ENCODE data around the gene UBE2R2.

The UBE2R2 gene

DNA sequence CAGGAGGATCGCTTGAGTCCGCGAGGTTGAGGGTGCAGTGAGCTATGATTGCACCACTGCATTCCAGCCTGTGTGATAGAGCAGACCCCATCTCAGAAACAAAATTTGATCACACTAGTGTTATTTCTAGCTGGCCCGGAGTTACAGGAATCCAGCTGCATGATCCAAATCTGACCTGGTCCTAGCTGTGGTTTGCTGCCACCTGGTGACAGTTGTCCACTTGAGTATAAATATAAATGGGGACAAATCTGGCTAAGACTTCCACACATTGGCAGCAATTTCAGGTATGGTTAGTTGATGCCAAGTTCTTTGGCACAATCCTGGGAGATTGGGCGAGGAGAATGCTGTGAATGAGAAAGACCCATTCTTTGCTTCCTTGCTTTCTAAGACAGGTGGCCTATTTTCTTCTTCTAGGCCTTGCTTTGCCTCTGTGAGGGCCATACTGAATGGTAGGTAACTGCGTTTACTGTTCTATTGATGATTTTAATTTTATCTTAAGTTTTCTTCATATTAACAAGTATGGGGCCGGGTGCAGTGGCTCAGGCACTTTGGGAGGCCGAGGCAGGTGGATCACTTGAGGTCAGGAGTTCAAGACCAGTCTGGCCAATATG lies 35.4 kb downstream of the UBE2R2 start:
- H2BK12ac ChIP-seq (ENCODE audit: low read length): no peak overlapping the region
- peaks cover 4 to 5% of the 10 kb centered on the region in 2 donors for H3K4me1 ChIP-seq (ENCODE audit: control insufficient read depth in 2 of 2, insufficient read depth in 1 of 2, low read depth in 1 of 2, low read length in 2 of 2)
- no peak overlapping the region for H3K23ac ChIP-seq (ENCODE audit: low read depth, low read length, poor library complexity)
- no peak overlapping the region for H3K4ac ChIP-seq (ENCODE audit: low read length)
- H2BK15ac ChIP-seq (ENCODE audit: low read length): no peak overlapping the region
- H3K27me3 ChIP-seq (ENCODE audit: control insufficient read depth in 3 of 3, insufficient read depth in 3 of 3, low read depth in 1 of 3, low read length in 3 of 3): no peaks in the 10 kb centered on the region
- peaks cover 0 to 17% of the 10 kb centered on the region in 2 donors for H3K36me3 ChIP-seq (replicated peaks in 1 of 2; ENCODE audit: control insufficient read depth in 2 of 2, insufficient read depth in 2 of 2, low read length in 2 of 2)
- H3K4me3 ChIP-seq (ENCODE audit: low read length in 2 of 2): no peak overlapping the region
- H3K14ac ChIP-seq (ENCODE audit: low read length): no peak overlapping the region
- peaks cover 2% of the 10 kb centered on the region for H3K79me1 ChIP-seq (ENCODE audit: low read depth, low read length)
- peak; percentile 5 for DNase-seq (ENCODE audit: low spot score)
- H3K27ac ChIP-seq (replicated peaks; ENCODE audit: low read length): no peak overlapping the region
- H3K18ac ChIP-seq (ENCODE audit: low read length): no peak overlapping the region
- no peak overlapping the region for H3K4me2 ChIP-seq (ENCODE audit: insufficient read depth, low read length, poor library complexity, severe bottlenecking)
- H2BK120ac ChIP-seq (ENCODE audit: low read depth, low read length): no peak overlapping the region
- WGBS, 2 donors (ENCODE audit: extremely low coverage in 2 of 2, insufficient read length in 2 of 2, insufficient replicate concordance in 1 of 2): no CpG with 5 or more reads among the region's 8 CpGs
- no peaks in the 10 kb centered on the region for H3K9me3 ChIP-seq (replicated peaks in 1 of 2; ENCODE audit: control insufficient read depth in 2 of 2, insufficient read depth in 1 of 2, low read depth in 1 of 2, low read length in 2 of 2)
- no peak overlapping the region for H2BK5ac ChIP-seq (ENCODE audit: low read length)
- H2AK5ac ChIP-seq (ENCODE audit: low read depth, low read length): no peak overlapping the region
- no peak overlapping the region for H4K91ac ChIP-seq (ENCODE audit: low read depth, low read length, poor library complexity)
- no peak overlapping the region for H4K8ac ChIP-seq (ENCODE audit: low read depth, low read length)
- no peak overlapping the region for H2AFZ ChIP-seq (ENCODE audit: low read length)
- no peak overlapping the region for H3K9ac ChIP-seq (ENCODE audit: low read depth, low read length, poor library complexity)

DNA sequence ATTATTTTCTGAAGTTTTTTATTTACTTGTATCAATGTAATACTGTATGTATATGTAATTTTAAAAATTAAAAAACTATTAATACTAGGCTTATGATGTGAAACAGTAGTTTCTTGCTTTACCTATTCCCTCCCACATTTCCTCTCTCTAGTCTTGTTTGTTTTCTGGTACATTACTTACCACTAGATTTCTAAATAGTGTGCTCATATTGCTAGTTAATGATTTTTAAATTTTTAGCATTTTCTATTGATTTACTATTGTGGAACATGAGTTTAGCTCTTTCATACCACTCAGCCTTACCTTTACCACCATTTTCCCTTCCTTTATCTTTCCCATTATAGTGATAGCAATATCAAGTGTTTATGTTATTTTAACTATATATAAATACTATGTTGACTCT lies 39.3 kb downstream of the UBE2R2 start:
- no peak overlapping the region for H4K8ac ChIP-seq (ENCODE audit: low read depth, low read length)
- peaks cover 0 to 34% of the 10 kb centered on the region in 2 donors for H3K36me3 ChIP-seq (replicated peaks in 1 of 2; ENCODE audit: control insufficient read depth in 2 of 2, insufficient read depth in 2 of 2, low read length in 2 of 2)
- H3K4ac ChIP-seq (ENCODE audit: low read length): no peak overlapping the region

DNA sequence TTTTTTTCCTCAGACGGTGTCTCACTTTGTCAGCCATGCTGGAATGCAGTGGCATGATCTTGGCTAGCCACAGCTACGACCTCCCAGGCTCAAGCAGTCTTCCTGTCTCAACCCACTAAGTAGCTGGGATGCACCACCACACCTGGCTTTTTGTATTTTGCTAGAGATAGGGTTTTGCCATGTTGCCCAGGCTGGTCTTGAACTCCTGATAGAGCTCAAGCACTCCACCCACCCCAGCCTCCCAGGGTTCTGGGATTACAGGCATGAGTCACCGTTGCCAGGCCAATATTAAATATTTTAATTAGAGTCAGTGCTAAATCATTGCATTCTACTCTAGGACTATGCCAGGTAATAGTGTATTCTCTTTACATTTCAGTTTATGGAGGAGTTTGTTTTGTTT lies 41.5 kb downstream of the UBE2R2 start:
- H3K14ac ChIP-seq (ENCODE audit: low read length): no peak overlapping the region
- H2AK5ac ChIP-seq (ENCODE audit: low read depth, low read length): no peak overlapping the region
- H4K8ac ChIP-seq (ENCODE audit: low read depth, low read length): no peak overlapping the region
- H2BK12ac ChIP-seq (ENCODE audit: low read length): no peak overlapping the region
- H3K4me2 ChIP-seq (ENCODE audit: insufficient read depth, low read length, poor library complexity, severe bottlenecking): no peak overlapping the region
- peaks cover 0 to 2% of the 10 kb centered on the region in 2 donors for H3K9me3 ChIP-seq (replicated peaks in 1 of 2; ENCODE audit: control insufficient read depth in 2 of 2, insufficient read depth in 1 of 2, low read depth in 1 of 2, low read length in 2 of 2)
- no CpG with 5 or more reads among the region's 3 CpGs for WGBS, 2 donors (ENCODE audit: extremely low coverage in 2 of 2, insufficient read length in 2 of 2, insufficient replicate concordance in 1 of 2)
- no peak overlapping the region for H3K4me3 ChIP-seq (ENCODE audit: low read length in 2 of 2)
- H3K36me3 ChIP-seq (replicated peaks in 1 of 2; ENCODE audit: control insufficient read depth in 2 of 2, insufficient read depth in 2 of 2, low read length in 2 of 2): peaks cover 0 to 51% of the 10 kb centered on the region in 2 donors
- H2BK120ac ChIP-seq (ENCODE audit: low read depth, low read length): no peak overlapping the region
- DNase-seq (ENCODE audit: low spot score): no peak
- H3K27ac ChIP-seq (replicated peaks; ENCODE audit: low read length): no peak overlapping the region
- H3K23ac ChIP-seq (ENCODE audit: low read depth, low read length, poor library complexity): no peak overlapping the region
- no peak overlapping the region for H2AFZ ChIP-seq (ENCODE audit: low read length)
- H2BK5ac ChIP-seq (ENCODE audit: low read length): no peak overlapping the region
- H3K4me1 ChIP-seq (ENCODE audit: control insufficient read depth in 2 of 2, insufficient read depth in 1 of 2, low read depth in 1 of 2, low read length in 2 of 2): no peaks in the 10 kb centered on the region
- H3K27me3 ChIP-seq (ENCODE audit: control insufficient read depth in 3 of 3, insufficient read depth in 3 of 3, low read depth in 1 of 3, low read length in 3 of 3): no peaks in the 10 kb centered on the region
- H2BK15ac ChIP-seq (ENCODE audit: low read length): no peak overlapping the region
- no peak overlapping the region for H3K18ac ChIP-seq (ENCODE audit: low read length)
- H3K4ac ChIP-seq (ENCODE audit: low read length): no peak overlapping the region
- H4K91ac ChIP-seq (ENCODE audit: low read depth, low read length, poor library complexity): no peak overlapping the region
- no peak overlapping the region for H3K9ac ChIP-seq (ENCODE audit: low read depth, low read length, poor library complexity)
- H3K79me1 ChIP-seq (ENCODE audit: low read depth, low read length): no peaks in the 10 kb centered on the region

More for the DNA sequence above, 39.3 kb downstream of the UBE2R2 start:
- no peak overlapping the region for H2BK120ac ChIP-seq (ENCODE audit: low read depth, low read length)
- H2BK5ac ChIP-seq (ENCODE audit: low read length): no peak overlapping the region
- H3K9ac ChIP-seq (ENCODE audit: low read depth, low read length, poor library complexity): no peak overlapping the region
- no peak overlapping the region for H3K4me2 ChIP-seq (ENCODE audit: insufficient read depth, low read length, poor library complexity, severe bottlenecking)
- peaks cover 2% of the 10 kb centered on the region for H3K79me1 ChIP-seq (ENCODE audit: low read depth, low read length)
- no peak overlapping the region for H2BK15ac ChIP-seq (ENCODE audit: low read length)
- H3K4me3 ChIP-seq (ENCODE audit: low read length in 2 of 2): no peak overlapping the region
- H2AFZ ChIP-seq (ENCODE audit: low read length): no peak overlapping the region
- H3K27me3 ChIP-seq (ENCODE audit: control insufficient read depth in 3 of 3, insufficient read depth in 3 of 3, low read depth in 1 of 3, low read length in 3 of 3): no peaks in the 10 kb centered on the region
- no peak overlapping the region for H3K27ac ChIP-seq (replicated peaks; ENCODE audit: low read length)
- H3K18ac ChIP-seq (ENCODE audit: low read length): no peak overlapping the region
- DNase-seq (ENCODE audit: low spot score): no peak
- no peaks in the 10 kb centered on the region for H3K9me3 ChIP-seq (replicated peaks in 1 of 2; ENCODE audit: control insufficient read depth in 2 of 2, insufficient read depth in 1 of 2, low read depth in 1 of 2, low read length in 2 of 2)
- H3K14ac ChIP-seq (ENCODE audit: low read length): no peak overlapping the region
- H2AK5ac ChIP-seq (ENCODE audit: low read depth, low read length): no peak overlapping the region
- H4K91ac ChIP-seq (ENCODE audit: low read depth, low read length, poor library complexity): no peak overlapping the region
- H3K23ac ChIP-seq (ENCODE audit: low read depth, low read length, poor library complexity): no peak overlapping the region
- no peak overlapping the region for H2BK12ac ChIP-seq (ENCODE audit: low read length)
- H3K4me1 ChIP-seq (ENCODE audit: control insufficient read depth in 2 of 2, insufficient read depth in 1 of 2, low read depth in 1 of 2, low read length in 2 of 2): peaks cover 0 to 2% of the 10 kb centered on the region in 2 donors

DNA sequence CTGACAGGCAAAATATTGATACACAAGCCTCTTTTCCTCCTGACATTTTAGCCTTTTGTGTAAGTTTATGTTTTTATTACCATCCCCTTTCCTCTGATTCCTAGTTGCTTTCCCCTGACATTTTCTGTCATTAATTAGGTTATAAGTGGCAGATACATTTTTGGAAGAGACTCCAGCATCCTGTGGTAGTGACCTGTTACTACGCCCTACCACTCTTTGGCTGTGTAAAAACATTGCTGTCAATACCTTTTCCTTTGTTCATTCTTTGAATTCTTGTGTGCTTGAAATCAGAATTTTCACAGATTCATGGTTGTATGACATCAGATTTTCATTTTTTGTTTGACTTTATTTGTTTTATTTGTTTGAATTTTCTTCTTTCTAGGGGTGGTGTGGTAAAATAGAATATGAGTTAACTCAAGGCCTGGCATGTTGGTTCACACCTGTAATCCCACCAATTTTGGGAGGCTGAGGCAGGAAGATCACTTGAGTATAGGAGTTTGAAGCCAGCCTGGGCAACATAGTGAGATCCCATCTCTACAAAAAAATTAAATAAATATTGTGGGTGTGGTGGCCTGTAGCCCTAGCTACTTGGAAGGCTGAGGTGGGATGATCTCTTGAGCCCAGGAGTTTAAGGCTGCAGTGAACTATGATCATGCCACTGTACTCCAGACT lies 43.4 kb downstream of the UBE2R2 start:
- H2BK120ac ChIP-seq (ENCODE audit: low read depth, low read length): no peak overlapping the region
- no peak overlapping the region for H3K14ac ChIP-seq (ENCODE audit: low read length)
- no peak overlapping the region for H2BK5ac ChIP-seq (ENCODE audit: low read length)
- no peak overlapping the region for H3K18ac ChIP-seq (ENCODE audit: low read length)
- no peak overlapping the region for H3K4me3 ChIP-seq (ENCODE audit: low read length in 2 of 2)
- WGBS, 2 donors (ENCODE audit: extremely low coverage in 2 of 2, insufficient read length in 2 of 2, insufficient replicate concordance in 1 of 2): no CpG with 5 or more reads among the region's 1 CpG
- H2AK5ac ChIP-seq (ENCODE audit: low read depth, low read length): no peak overlapping the region
- no peak overlapping the region for H2AFZ ChIP-seq (ENCODE audit: low read length)
- H3K27me3 ChIP-seq (ENCODE audit: control insufficient read depth in 3 of 3, insufficient read depth in 3 of 3, low read depth in 1 of 3, low read length in 3 of 3): no peaks in the 10 kb centered on the region
- DNase-seq (ENCODE audit: low spot score): no peak
- H3K4ac ChIP-seq (ENCODE audit: low read length): no peak overlapping the region
- H2BK15ac ChIP-seq (ENCODE audit: low read length): no peak overlapping the region
- H3K27ac ChIP-seq (replicated peaks; ENCODE audit: low read length): no peak overlapping the region
- H3K9me3 ChIP-seq (replicated peaks in 1 of 2; ENCODE audit: control insufficient read depth in 2 of 2, insufficient read depth in 1 of 2, low read depth in 1 of 2, low read length in 2 of 2): peaks cover 0 to 13% of the 10 kb centered on the region in 2 donors
- H3K23ac ChIP-seq (ENCODE audit: low read depth, low read length, poor library complexity): no peak overlapping the region
- H3K4me2 ChIP-seq (ENCODE audit: insufficient read depth, low read length, poor library complexity, severe bottlenecking): no peak overlapping the region
- peaks cover 6 to 48% of the 10 kb centered on the region in 2 donors for H3K36me3 ChIP-seq (replicated peaks in 1 of 2; ENCODE audit: control insufficient read depth in 2 of 2, insufficient read depth in 2 of 2, low read length in 2 of 2)
- H3K79me1 ChIP-seq (ENCODE audit: low read depth, low read length): no peaks in the 10 kb centered on the region
- no peak overlapping the region for H4K8ac ChIP-seq (ENCODE audit: low read depth, low read length)
- H3K9ac ChIP-seq (ENCODE audit: low read depth, low read length, poor library complexity): no peak overlapping the region
- no peak overlapping the region for H4K91ac ChIP-seq (ENCODE audit: low read depth, low read length, poor library complexity)
- no peak overlapping the region for H2BK12ac ChIP-seq (ENCODE audit: low read length)
- H3K4me1 ChIP-seq (ENCODE audit: control insufficient read depth in 2 of 2, insufficient read depth in 1 of 2, low read depth in 1 of 2, low read length in 2 of 2): no peaks in the 10 kb centered on the region
